ENCODE data around the gene APOD. TPM values are rescaled to one million over a fixed set of nuclear protein-coding genes. Genes with fewer than 3 reads are reported as not detected.

The APOD gene
- total RNA-seq, 6 experiments from 2014 or later: 0.14 to 0.38 TPM; not detected in 4

DNA sequence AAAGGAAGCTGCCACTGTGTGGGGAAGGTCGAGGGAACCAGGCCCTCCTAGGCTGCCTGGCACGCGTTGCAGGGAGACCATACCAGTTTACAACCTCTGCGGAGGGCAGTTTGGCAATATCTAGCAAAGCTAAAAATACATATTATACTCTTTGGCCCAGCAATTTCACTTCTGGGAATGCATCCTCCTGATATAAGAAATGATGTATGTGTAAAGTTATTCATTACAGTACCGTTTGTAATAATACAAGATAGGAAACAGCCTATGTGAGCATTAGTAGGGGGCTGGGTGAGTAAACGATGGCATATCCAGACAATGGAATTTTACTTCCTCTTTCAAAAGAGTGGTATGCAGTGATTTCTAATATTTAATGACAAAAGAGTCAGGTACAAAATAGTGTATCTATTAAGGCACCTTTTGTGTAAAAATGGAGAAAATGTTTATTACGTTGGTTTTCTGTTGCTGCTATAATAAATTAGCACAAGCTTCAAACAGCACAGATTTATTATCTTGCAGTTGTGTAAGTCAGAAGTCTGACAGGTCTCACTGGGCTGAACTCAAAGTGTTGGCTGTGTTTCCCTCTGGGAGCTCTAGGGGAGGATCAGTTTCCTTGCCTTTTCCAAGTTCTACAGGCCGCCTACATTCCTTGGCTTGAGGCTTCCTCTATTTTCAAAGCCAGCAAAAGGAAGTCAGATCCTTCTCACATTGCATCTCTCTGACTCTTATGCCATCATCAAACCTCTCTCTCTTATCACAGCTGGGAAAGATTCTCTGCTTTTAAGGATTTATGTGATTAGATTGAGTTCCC, 9.0 kb downstream of the APOD start:
- Mint-ChIP-seq H3K27ac (no peak overlapping the region), H3K4me3 (no peak overlapping the region), H3K27me3 (ENCODE audit: insufficient read depth) (peaks cover 38% of the 10 kb centered on the region), H3K36me3 (ENCODE audit: low read depth) (no peaks in the 10 kb centered on the region), H3K4me1 (ENCODE audit: low read depth) (no peaks in the 10 kb centered on the region), H3K9me3 (no peaks in the 10 kb centered on the region)
- no peak for DNase-seq
- TF ChIP-seq, protein P1, sequence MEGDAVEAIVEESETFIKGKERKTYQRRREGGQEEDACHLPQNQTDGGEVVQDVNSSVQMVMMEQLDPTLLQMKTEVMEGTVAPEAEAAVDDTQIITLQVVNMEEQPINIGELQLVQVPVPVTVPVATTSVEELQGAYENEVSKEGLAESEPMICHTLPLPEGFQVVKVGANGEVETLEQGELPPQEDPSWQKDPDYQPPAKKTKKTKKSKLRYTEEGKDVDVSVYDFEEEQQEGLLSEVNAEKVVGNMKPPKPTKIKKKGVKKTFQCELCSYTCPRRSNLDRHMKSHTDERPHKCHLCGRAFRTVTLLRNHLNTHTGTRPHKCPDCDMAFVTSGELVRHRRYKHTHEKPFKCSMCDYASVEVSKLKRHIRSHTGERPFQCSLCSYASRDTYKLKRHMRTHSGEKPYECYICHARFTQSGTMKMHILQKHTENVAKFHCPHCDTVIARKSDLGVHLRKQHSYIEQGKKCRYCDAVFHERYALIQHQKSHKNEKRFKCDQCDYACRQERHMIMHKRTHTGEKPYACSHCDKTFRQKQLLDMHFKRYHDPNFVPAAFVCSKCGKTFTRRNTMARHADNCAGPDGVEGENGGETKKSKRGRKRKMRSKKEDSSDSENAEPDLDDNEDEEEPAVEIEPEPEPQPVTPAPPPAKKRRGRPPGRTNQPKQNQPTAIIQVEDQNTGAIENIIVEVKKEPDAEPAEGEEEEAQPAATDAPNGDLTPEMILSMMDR (IDR thresholded peaks at IDR 0.05): no peak

DNA sequence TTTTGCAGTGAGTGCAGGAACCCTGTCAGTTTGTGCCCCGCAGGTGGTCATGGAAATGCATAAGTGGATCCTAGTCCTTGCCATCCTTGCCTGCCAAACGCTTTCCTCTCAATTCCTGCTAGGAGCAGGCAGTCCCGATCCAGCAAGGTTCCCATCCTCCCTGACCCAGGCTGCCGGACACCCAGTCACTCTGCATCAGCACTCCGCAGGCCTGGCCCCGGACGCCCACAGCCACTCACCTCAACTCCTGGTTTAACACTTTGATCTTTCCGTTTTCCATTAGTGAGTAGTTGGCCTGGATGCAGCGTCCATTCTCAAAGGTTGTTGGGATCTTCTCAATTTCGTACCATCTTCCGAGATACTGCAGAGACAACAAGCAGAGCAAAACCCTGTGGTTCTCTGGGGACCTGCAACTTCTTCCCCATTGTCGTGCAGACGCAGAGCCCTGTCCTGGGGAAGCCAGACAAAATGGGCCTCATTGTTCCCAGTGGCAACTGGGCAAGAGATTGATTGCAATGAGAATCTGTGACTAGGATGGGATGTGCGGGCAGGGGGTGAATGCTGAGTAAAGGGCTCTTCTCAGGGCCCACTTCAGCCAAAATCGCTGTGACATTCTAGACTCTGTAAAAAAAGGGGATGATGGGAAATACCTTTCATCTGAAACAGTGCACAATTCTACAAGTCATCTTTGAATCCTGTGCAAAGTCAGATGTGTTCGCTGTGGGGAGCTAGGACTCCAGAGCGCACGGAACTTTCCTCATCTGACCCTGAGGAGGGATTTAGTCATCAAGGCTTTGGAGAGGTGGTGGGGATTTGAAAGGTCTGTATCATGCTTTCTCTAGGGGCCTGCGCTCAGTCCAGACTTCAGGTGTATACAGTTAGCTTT, 9.9 kb downstream of the APOD start:
- TF ChIP-seq, protein P1 (IDR thresholded peaks at IDR 0.05): no peak
- DNase-seq: no peak
- no peaks in the 10 kb centered on the region for H3K36me3 Mint-ChIP-seq (ENCODE audit: low read depth)
- no peak overlapping the region for H3K27ac Mint-ChIP-seq
- peaks cover 32% of the 10 kb centered on the region for H3K27me3 Mint-ChIP-seq (ENCODE audit: insufficient read depth)
- no peak overlapping the region for H3K4me3 Mint-ChIP-seq
- no peaks in the 10 kb centered on the region for H3K4me1 Mint-ChIP-seq (ENCODE audit: low read depth)
- no peaks in the 10 kb centered on the region for H3K9me3 Mint-ChIP-seq

DNA sequence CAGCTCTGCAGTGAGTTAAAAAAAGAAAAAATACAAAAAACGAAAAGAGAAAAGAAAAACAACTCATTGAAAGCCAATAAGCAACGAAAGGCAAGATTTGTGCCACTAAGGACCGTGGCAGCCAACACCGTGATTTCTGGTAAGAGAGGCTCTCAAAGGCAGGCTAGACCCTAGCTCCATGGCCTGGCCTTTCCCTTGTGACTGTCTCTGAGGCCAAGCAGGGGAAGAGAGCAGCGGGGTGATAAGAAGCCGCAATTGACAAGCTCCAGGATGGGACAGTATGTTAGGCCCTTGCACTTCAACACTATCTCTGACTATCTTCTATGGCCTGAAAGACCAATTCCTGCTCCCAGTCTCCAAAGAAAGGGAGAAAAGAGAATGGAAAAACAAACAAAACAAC, 12.4 kb downstream of the APOD start:
- Mint-ChIP-seq H3K27ac (no peak overlapping the region), H3K36me3 (ENCODE audit: low read depth) (no peaks in the 10 kb centered on the region)

DNA sequence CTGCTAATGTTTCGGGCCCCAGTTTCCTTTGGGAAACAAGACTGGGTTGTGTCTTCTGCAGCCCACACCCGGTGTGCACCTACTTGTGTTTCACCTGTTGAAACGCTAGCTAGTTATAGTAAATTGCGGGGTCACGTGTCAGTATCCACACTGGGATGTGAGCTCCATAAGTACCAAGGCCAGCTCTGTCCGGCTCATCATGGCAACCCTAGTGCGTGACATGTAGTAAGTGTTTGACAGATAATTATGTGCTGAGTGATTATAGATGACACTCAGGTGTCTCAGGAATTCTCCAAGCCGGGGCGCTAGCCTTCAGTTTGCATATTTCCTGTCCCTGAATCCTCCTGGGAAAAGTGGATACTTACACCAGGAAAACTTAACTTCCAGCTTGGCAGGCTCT, 12.8 kb downstream of the APOD start:
- TF ChIP-seq, protein P1 (IDR thresholded peaks at IDR 0.05): no peak
- no peaks in the 10 kb centered on the region for H3K9me3 Mint-ChIP-seq
- no peaks in the 10 kb centered on the region for H3K36me3 Mint-ChIP-seq (ENCODE audit: low read depth)
- H3K27ac Mint-ChIP-seq: no peak overlapping the region
- peaks cover 35% of the 10 kb centered on the region for H3K27me3 Mint-ChIP-seq (ENCODE audit: insufficient read depth)
- DNase-seq: no peak
- H3K4me3 Mint-ChIP-seq: no peak overlapping the region
- H3K4me1 Mint-ChIP-seq (ENCODE audit: low read depth): no peaks in the 10 kb centered on the region

More for the DNA sequence above, 12.4 kb downstream of the APOD start:
- no peaks in the 10 kb centered on the region for H3K9me3 Mint-ChIP-seq
- TF ChIP-seq, protein P1 (IDR thresholded peaks at IDR 0.05): no peak
- DNase-seq: no peak
- no peaks in the 10 kb centered on the region for H3K4me1 Mint-ChIP-seq (ENCODE audit: low read depth)
- no peak overlapping the region for H3K4me3 Mint-ChIP-seq
- peaks cover 35% of the 10 kb centered on the region for H3K27me3 Mint-ChIP-seq (ENCODE audit: insufficient read depth)

DNA sequence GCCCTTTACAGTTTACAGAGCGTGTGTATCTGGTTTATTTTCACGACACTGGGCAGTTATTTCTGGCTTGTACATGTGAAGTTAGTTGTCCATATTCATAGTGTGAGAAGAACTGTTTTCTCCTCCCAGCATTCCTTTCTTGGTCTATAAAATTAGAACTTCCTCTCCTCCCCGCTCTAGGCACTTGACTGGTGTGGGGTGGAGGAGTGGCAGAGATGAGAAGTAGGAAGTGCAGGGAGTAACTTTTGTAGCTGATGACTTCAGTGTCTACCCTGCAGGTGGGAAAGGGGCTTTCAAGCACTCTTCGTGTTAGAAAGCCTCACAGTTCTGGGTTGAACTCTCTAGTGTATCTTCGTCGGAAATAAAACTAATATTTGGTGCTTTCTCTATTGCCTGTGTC, 13.4 kb downstream of the APOD start:
- no peaks in the 10 kb centered on the region for H3K9me3 Mint-ChIP-seq
- H3K27ac Mint-ChIP-seq: no peak overlapping the region
- TF ChIP-seq, protein P1 (IDR thresholded peaks at IDR 0.05): no peak
- peaks cover 39% of the 10 kb centered on the region for H3K27me3 Mint-ChIP-seq (ENCODE audit: insufficient read depth)
- DNase-seq: no peak
- no peak overlapping the region for H3K4me3 Mint-ChIP-seq
- no peaks in the 10 kb centered on the region for H3K36me3 Mint-ChIP-seq (ENCODE audit: low read depth)
- H3K4me1 Mint-ChIP-seq (ENCODE audit: low read depth): no peaks in the 10 kb centered on the region

Data from HFFc6 (cell line).